OCI-LY7 (cell line): Measurements from ENCODE around the gene KAT7.

Experiments
- EZH2phosphoT487 ChIP-seq: fragments of 200-600 bp; sonication (generic); IDR thresholded peaks from 2 replicates; pipeline ENCODE4 v1.6.1; 2018; ENCODE audit warnings: low read depth, borderline replicate concordance, mild to moderate bottlenecking, mixed run types, antibody characterized with exemption, low read length, moderate library complexity, mixed read lengths
- TF ChIP-seq, protein P1 (sequence below): fragments of 200-600 bp; sonication (generic); conservative IDR thresholded peaks from 2 replicates; pipeline ENCODE4 v1.5.1; 2014; ENCODE audit warnings: mild to moderate bottlenecking, antibody characterized with exemption, low read length, moderate library complexity, mixed read lengths

DNA sequence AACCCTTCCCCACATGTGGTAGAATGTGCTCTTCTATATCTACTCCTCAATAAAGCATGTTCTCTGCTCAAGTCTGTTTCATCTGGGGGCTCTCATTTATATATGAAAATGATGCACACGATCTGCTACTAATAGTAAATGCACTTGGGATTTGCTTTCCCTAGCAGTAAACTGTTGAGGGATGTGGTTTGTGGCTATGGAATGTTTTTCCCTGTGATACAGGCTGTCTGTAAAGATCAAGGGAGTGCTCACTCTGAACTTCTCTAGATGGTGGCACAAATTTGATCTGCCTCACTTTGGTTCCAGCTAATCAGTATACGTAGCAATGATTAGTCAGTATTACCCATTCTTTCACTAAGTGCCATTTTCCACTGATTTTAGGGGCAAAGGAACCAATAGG is 40.5 kb downstream of the KAT7 start:
- TF ChIP-seq, protein P1, sequence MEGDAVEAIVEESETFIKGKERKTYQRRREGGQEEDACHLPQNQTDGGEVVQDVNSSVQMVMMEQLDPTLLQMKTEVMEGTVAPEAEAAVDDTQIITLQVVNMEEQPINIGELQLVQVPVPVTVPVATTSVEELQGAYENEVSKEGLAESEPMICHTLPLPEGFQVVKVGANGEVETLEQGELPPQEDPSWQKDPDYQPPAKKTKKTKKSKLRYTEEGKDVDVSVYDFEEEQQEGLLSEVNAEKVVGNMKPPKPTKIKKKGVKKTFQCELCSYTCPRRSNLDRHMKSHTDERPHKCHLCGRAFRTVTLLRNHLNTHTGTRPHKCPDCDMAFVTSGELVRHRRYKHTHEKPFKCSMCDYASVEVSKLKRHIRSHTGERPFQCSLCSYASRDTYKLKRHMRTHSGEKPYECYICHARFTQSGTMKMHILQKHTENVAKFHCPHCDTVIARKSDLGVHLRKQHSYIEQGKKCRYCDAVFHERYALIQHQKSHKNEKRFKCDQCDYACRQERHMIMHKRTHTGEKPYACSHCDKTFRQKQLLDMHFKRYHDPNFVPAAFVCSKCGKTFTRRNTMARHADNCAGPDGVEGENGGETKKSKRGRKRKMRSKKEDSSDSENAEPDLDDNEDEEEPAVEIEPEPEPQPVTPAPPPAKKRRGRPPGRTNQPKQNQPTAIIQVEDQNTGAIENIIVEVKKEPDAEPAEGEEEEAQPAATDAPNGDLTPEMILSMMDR, result no peak
- TF ChIP-seq EZH2phosphoT487, result no peak
